GM18517 (cell line): Measurements from ENCODE around the gene LMO2.
"Not testable (repeated sequence)": the region's sequence is repeated elsewhere in the genome, so short reads cannot be mapped to it uniquely, and the experiment has no call there.

Source experiments
- ATAC-seq: cut with Tn5 transposase; IDR thresholded peaks from one replicate; pipeline ENCODE4 v1.9.1; 2021; ENCODE audit warnings: mild to moderate bottlenecking, moderate library complexity; ENCODE audit not compliant: unreplicated experiment

The LMO2 gene

GRCh38 chr11:33828604-33829429 lies 63.1 kb downstream of the LMO2 start:
- no peak for ATAC-seq

DNA sequence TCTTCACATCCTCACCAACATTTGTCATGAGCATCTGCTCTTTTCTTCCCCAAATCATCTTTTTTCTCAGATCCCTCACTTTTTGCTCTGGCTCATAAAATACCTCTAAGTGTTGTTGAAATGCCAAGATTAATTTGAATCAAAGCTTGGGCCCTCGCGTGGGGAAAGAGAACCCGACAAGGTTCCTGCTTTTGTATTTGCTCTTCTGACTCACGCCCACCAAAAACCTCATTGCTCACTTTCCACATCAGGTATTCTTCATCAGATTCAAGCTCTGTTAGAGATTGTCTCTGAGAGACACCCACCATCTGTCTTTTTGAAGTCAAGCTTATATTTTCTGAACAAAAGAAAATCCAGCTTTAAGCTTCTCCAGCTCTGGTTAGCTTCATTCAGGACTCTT lies 64.7 kb downstream of the LMO2 start:
- ATAC-seq: no peak

DNA sequence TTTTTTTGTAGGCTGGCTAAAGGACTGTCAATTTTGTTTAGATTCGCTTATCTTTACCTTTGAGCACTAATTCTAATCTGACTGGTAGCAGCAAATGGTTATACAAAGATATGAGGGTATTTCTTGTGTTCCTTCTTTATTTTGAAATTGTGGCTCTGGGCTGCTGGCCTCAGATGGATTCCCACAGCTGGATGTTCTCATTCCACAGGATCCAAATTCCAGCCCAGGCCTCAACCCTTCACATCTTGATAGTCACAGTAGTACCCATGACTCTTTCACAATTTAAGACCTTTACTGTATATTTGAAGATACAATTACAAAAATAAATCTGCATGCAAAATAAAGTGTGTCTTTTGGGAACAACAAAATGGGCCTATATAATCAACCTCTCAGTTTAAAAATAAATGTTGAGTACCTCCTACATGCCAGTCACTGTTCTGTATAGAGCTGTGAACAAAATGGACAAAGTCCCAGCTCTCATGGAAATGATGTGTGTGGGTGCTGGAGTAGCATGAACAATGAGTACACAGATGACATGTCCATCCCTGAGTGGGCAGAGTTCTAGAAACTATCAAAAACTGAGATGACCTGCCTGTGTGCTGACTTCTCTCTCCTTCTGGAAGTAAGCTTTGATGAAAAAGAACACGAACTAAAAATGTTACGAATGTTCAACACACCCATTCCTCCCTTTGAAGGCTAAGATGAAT lies 65.9 kb downstream of the LMO2 start:
- ATAC-seq: no peak

DNA sequence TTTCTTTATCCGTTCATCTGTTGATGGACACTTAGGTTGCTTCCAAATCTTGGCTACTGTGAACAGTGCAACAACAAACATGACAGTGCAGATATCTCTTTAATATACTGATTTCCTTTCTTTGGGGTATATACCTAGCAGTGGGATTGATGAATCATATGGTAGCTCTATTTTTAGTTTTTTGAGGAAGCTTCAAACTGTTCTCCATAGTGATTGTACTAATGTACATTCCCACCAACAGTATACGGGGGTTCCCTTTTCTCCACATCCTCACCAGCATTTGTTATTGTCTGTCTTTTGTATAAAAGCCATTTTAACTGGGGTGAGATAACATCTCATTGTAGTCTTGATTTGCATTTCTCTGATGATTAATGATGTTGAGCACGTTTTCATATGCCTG lies 68.9 kb downstream of the LMO2 start:
- not testable (repeated sequence) for ATAC-seq

DNA sequence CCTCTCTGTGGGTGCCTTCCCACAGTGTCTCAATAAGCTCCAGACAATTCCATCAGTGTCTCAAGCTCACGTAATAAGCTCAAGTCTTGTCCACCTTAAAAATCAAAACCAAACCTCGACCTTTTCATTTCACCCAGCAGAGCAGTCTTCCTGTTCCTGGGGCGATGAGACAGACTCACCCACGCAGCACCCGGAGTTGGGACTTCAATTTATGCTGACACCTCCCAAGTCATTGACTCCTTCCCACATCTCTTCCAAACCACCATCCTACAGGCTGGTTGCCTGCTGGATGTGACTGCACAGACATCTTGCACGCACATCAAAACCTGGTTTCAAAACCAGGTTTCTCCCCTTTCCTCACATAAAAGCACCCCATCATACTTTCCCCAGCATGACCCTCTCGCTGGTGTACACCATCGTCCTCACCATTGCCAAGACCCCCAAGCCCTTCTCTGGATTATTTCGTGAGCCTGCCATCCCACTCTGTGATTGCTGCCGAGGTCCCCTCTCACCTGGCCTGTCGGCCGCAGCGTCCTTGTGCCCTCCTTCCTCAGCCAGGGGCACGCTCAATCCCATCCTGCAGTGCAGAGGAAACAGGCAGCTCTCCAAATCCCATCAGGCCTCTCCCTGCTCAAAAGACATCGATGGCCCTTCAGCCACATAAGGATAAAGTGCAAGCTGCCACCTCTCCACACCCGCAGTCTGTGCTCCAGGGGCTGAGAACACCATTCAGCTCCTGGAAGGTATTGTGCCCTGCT lies 72.4 kb downstream of the LMO2 start:
- ATAC-seq: no peak
